Ovary (tissue), 9 donors: Measurements from ENCODE around the gene AIG1. TPM values are rescaled to one million over a fixed set of nuclear protein-coding genes. Genes with fewer than 3 reads are reported as not detected.

Source experiments
- DNase-seq, 5 donors: peaks; one replicate each; pipeline ENCODE4 v3.0.0-alpha.2; 2019 to 2020
- H3K27ac ChIP-seq, 2 donors: fragments of 200-600 bp; one replicate each; pipeline versions ENCODE4 v1.5.1 to v1.8.0; 2019 to 2022
- H3K27me3 ChIP-seq: fragments of 200-600 bp; one replicate; pipeline ENCODE4 v1.8.0; 2022
- H3K36me3 ChIP-seq: fragments of 200-600 bp; sonication (generic); one replicate; pipeline ENCODE4 v1.5.1; 2019
- H3K4me1 ChIP-seq: one replicate; pipeline ENCODE4 v1.8.1; 2013; ENCODE audit warnings: mild to moderate bottlenecking, moderate library complexity; ENCODE audit not compliant: insufficient read depth
- H3K4me3 ChIP-seq: fragments of 200-600 bp; sonication (generic); one replicate; pipeline ENCODE4 v1.5.1; 2017
- H3K9me3 ChIP-seq, 2 donors: fragments of 200-600 bp in 1 of 2; sonication (generic) in 1 of 2; one replicate each; pipeline versions ENCODE4 v1.5.1 to v1.8.1; 2013 to 2019; ENCODE audit warnings: mild to moderate bottlenecking in 1 of 2, moderate library complexity in 1 of 2
- EP300 ChIP-seq: sonication (generic); formaldehyde crosslinking; IDR thresholded peaks from one replicate; pipeline ENCODE4 v1.6.1; 2017; ENCODE audit warnings: antibody characterized with exemption
- POLR2A ChIP-seq: fragments of 450-650 bp; IDR thresholded peaks from one replicate; pipeline ENCODE4 v1.6.1; 2017; ENCODE audit warnings: antibody characterized with exemption, mild to moderate bottlenecking, moderate library complexity
- WGBS, 3 donors: extraction: QIAGEN DNeasy Blood & Tissue Kit in 1 of 3; methylation state at CpG; one replicate each; pipeline versions ENCODE4 v1.1.5 to v1.1.7; 2013 to 2017; 5-methylcytosine and 5-hydroxymethylcytosine counted together
- intact Hi-C, 4 donors: fragments of 100-400 bp; cut with DNase I; formaldehyde crosslinking; loops; one replicate each; pipeline versions ENCODE4 v1.11.0 to v1.15.1; 2022 to 2023
- polyA plus RNA-seq, 2 donors: library from polyadenylated mRNA; stranded (reverse); fragments of 200-250 nt in 1 of 2; fragments of 350-450 nt in 1 of 2; fragmentation: Illumina TruSeq in 1 of 2; extraction: RNeasy Lipid Tissue Mini Kit (QIAGEN cat#74804) in 1 of 2; gene quantifications; one replicate each; pipeline ENCODE4 v1.2.3, GENCODE V29; 2013 to 2014
- total RNA-seq, 7 donors: library from RNA; depleted of rRNA in 2 of 7; stranded (reverse); fragments of >200 nt in 2 of 7; fragmentation: NEBNext Ultra II Directional in 3 of 7; extraction: Animal tissue kit (Norgen Biotek cat#: 25700) in 3 of 7; gene quantifications; one replicate each; pipeline versions ENCODE4 v1.1.0 to v1.2.4, GENCODE V29; 2016 to 2023
- TF ChIP-seq, protein P1 (sequence below), 3 donors: fragments of 450-650 bp in 2 of 3; fragments of 200-600 bp in 1 of 3; IDR thresholded peaks; one replicate each; pipeline versions ENCODE4 v1.5.1 to v1.8.0; 2016 to 2022; ENCODE audit warnings: antibody characterized with exemption in 3 of 3, mild to moderate bottlenecking in 1 of 3
- donor health status: DM: no; HTN: no; CAD: no; lungs with moderate emphysema.
- donor health status: DM: no; HTN: no; CAD: no.
- donor health status: Bipolar disorder and iron deficiency.
- donor health status: DM: yes; HTN: yes; CAD: no.
- donor health status: DM: no; HTN: no; CAD: no.
- donor health status: DM: yes; HTN: yes; CAD: no.

Gene AIG1
- total and polyA plus RNA-seq, 9 donors: 27.8 to 91.0 (median 37.3) TPM

- intact Hi-C loops: no loop called here
- TF ChIP-seq, protein P1, sequence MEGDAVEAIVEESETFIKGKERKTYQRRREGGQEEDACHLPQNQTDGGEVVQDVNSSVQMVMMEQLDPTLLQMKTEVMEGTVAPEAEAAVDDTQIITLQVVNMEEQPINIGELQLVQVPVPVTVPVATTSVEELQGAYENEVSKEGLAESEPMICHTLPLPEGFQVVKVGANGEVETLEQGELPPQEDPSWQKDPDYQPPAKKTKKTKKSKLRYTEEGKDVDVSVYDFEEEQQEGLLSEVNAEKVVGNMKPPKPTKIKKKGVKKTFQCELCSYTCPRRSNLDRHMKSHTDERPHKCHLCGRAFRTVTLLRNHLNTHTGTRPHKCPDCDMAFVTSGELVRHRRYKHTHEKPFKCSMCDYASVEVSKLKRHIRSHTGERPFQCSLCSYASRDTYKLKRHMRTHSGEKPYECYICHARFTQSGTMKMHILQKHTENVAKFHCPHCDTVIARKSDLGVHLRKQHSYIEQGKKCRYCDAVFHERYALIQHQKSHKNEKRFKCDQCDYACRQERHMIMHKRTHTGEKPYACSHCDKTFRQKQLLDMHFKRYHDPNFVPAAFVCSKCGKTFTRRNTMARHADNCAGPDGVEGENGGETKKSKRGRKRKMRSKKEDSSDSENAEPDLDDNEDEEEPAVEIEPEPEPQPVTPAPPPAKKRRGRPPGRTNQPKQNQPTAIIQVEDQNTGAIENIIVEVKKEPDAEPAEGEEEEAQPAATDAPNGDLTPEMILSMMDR (IDR thresholded peaks at IDR 0.05): no peak
- no peak for TF ChIP-seq POLR2A
- TF ChIP-seq EP300: no peak
- no peaks in the 10 kb centered on the region for H3K4me1 ChIP-seq
- WGBS, 3 donors: 75 to 81% (median 77%) methylated on average over 5 of the region's 5 CpGs
- H3K4me3 ChIP-seq: no peak overlapping the region
- no peak for DNase-seq
- no peaks in the 10 kb centered on the region for H3K9me3 ChIP-seq
- H3K36me3 ChIP-seq: no peaks in the 10 kb centered on the region
- H3K27me3 ChIP-seq: no peaks in the 10 kb centered on the region
- H3K27ac ChIP-seq: no peak overlapping the region
These were observed 314.4 kb downstream of the AIG1 start for GRCh38 chr6:143375022-143375585.

DNA sequence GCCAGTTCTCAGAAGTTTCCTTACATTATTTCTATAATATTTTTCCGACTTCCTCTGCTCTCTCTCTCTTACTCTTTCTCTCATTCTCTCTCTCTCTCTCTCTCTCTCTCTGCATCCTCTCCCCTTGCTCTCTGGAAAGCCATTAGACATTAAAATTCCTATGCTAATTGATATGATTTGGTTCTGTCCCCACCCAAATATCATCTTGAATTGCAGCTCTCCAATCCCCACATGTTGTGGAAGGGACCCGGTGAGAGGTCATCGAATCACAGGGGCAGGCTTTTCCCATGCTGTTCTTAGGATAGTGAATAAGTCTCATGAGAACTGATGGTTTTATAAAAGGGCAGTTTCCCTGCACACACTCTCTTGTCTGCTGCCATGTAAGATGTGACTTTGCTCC is 315.7 kb downstream of the AIG1 start:
- DNase-seq: no peak
- intact Hi-C loops: no loop called here
- no peak overlapping the region for H3K27ac ChIP-seq
- no peaks in the 10 kb centered on the region for H3K27me3 ChIP-seq
- H3K4me1 ChIP-seq: no peaks in the 10 kb centered on the region
- no peaks in the 10 kb centered on the region for H3K36me3 ChIP-seq
- no peaks in the 10 kb centered on the region for H3K9me3 ChIP-seq
- no peak overlapping the region for H3K4me3 ChIP-seq
- 92 to 97% (median 93%) methylated on average over 3 of the region's 3 CpGs for WGBS, 3 donors
- TF ChIP-seq POLR2A: no peak
- TF ChIP-seq, protein P1 (IDR thresholded peaks at IDR 0.05): no peak
- no peak for TF ChIP-seq EP300

- H3K9me3 ChIP-seq: no peaks in the 10 kb centered on the region
- DNase-seq: no peak
- intact Hi-C loops: no loop called here
- no peak overlapping the region for H3K4me3 ChIP-seq
- no peaks in the 10 kb centered on the region for H3K27me3 ChIP-seq
- TF ChIP-seq, protein P1 (IDR thresholded peaks at IDR 0.05): no peak
- TF ChIP-seq EP300 (no peak), POLR2A (no peak)
- no peak overlapping the region for H3K27ac ChIP-seq
- no peaks in the 10 kb centered on the region for H3K4me1 ChIP-seq
- no peaks in the 10 kb centered on the region for H3K36me3 ChIP-seq
These were observed 316.2 kb downstream of the AIG1 start for GRCh38 chr6:143376861-143377260.

- no peak overlapping the region for H3K4me3 ChIP-seq
- no peaks in the 10 kb centered on the region for H3K36me3 ChIP-seq
- intact Hi-C loops: no loop called here
- TF ChIP-seq EP300 (no peak), POLR2A (no peak)
- TF ChIP-seq, protein P1 (IDR thresholded peaks at IDR 0.05): no peak
- H3K27ac ChIP-seq: no peak overlapping the region
- no peaks in the 10 kb centered on the region for H3K4me1 ChIP-seq
- DNase-seq: no peak
- 74 to 85% (median 83%) methylated on average over 2 of the region's 2 CpGs for WGBS, 3 donors
- no peaks in the 10 kb centered on the region for H3K9me3 ChIP-seq
- no peaks in the 10 kb centered on the region for H3K27me3 ChIP-seq
These were observed 324.9 kb downstream of the AIG1 start for GRCh38 chr6:143385636-143386035.
